Stimulated activated CD8-positive, alpha-beta memory T cell treated with anti-CD3 and anti-CD28 coated beads, Interleukin-7, amount 100 ng/mL, for 48 hours (primary cell): ENCODE results near the gene ACOXL.

ENCODE experiments used
- DNase-seq, 2 donors: peaks; one replicate each; pipeline ENCODE4 v3.0.0-alpha.2; 2020; ENCODE audit warnings: low read depth in 1 of 2; ENCODE audit errors: extremely low read depth in 1 of 2

Gene ACOXL

DNA sequence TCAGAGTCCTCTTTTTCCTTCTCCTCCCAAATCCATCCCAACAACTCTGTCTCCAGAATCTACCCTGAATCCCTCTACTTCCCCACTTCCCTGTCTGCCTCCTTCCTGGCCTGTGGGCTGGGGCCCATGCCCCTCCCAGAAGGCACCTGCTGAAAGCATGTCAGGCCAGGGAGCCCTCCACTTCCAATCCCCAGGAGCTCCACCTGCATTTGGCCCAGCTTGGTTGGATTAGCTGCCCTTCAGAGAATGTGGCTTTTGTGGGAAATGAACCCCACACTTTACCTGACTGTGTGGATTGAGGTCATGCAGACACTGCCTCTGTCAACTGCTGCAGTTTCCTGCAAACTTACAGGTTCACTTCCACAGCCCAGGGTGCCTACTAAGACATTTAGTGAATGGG, 58.5 kb downstream of the ACOXL start:
- no peak for DNase-seq

DNA sequence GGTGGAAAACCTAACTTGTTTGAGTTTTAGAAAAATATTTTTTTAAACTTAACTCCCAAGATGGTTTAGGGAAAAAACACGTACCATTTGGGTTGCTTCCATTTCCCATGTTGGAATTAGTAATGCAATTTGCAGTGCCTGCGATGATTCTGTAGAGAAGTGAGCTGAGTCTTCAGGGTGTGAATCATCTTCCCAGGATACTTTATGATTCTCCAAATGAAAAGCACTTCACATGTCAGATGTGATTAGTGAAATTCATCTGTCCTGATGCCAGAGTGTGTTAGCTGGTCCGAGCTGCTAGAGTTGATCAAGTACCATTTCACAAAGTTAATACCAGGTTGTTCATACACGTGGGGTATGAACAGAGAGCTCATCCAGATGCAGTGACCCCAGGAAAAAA, 59.1 kb downstream of the ACOXL start:
- no peak for DNase-seq

DNA sequence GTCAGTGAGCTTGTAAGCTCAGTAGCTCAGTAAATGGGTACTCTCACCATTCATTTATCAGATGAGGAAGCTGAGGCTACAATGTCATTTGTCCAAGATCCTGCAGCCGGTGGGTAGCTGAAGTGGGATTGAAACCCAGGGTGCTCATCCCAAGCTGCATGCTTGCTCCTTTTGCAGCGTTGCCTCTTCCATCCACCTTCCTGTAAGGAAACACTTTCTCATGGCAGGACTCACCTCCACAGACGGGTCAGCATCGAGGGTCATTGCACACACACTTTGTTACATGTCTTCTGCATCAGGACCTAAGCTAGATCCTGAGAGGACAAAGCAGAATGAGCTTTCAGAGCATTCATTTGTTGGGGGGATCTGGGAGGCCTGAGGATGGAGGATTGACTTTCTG, 60.7 kb downstream of the ACOXL start:
- no peak for DNase-seq

DNA sequence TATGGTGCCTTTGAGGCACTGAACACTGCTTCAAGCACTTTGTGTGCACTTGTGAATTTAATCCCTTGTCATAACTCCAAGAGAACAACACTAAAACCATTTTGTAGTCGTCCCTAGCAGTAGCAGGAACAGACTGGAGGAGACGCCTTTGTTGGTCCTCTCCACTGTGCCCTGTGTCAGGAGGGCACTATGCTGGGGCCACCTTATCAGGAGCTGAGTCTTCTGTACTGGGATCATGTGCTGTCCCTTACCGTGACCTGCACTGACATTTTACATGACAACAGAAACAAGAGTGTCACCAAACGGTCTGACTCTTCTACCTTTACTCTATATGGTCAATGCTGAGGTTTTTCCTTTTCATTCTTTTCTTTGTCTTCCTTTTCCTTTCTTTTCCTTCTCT, 62.0 kb downstream of the ACOXL start:
- DNase-seq, result no peak

DNA sequence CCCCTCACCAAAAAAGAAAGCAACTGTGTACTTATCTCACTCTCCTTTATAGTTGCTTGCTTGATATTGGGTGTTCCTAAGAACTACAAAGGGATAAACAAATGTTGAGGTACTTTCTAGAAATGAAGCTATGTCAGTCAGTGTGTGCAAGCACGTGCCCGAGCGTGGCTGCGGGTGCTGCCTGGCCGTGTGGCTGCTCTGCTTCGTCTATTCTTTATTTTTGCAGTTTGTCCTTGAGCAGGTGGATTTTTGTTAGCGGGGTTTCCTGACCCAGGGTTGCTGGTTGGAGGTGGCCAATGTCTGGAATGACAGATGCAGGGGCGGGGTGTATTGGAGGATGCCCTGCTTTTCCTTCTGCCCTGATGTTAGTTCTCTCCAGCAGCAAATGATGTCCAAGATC, 62.6 kb downstream of the ACOXL start:
- DNase-seq, result no peak

DNA sequence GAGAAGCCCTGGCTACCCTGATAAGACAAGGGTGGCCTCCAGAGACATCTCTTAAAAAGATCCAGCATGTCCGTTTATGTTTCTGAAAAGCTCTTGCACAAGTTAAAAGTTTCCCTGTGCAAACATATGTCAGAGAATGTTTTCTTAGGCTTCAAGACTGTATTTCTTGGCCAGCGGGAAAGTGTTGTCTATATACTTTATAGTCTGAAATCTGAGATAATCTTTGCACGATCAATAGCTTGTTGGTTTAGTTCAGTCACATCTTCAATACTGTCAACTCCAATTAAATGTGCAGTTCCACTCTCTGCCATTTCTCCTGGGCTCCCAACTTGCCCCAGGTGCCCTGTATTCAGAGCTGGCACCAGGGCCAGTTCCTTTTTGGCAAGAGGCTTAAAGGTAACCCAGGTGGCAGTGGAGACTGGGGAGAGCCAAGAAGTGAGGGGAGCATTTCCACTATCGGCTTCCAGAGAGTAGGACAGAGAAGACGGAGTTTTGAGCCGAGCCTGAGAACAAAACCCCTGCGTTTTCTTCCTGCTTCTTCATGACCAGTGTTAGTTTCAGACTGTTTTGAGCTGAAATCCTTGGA, 64.4 kb downstream of the ACOXL start:
- no peak for DNase-seq

DNA sequence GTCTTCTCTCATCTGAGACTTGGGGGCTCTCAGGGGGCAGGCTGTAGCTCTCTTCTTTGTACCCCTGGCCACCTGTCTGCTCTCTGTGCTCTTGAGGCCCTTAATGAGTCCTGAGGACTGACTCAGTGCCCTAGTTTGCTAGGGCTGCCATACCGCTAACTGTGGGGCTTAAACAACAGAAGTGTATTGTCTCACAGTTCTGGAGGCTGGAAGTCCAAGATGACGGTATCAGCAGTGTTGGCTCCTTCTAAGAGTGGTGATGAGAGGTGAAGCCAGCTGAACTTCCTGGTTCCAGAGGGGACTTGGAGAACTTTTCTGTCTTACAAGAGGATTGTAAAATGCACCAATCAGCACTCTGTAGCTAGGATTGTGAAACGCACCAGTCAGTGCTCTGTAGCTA, 67.0 kb downstream of the ACOXL start:
- no peak for DNase-seq

DNA sequence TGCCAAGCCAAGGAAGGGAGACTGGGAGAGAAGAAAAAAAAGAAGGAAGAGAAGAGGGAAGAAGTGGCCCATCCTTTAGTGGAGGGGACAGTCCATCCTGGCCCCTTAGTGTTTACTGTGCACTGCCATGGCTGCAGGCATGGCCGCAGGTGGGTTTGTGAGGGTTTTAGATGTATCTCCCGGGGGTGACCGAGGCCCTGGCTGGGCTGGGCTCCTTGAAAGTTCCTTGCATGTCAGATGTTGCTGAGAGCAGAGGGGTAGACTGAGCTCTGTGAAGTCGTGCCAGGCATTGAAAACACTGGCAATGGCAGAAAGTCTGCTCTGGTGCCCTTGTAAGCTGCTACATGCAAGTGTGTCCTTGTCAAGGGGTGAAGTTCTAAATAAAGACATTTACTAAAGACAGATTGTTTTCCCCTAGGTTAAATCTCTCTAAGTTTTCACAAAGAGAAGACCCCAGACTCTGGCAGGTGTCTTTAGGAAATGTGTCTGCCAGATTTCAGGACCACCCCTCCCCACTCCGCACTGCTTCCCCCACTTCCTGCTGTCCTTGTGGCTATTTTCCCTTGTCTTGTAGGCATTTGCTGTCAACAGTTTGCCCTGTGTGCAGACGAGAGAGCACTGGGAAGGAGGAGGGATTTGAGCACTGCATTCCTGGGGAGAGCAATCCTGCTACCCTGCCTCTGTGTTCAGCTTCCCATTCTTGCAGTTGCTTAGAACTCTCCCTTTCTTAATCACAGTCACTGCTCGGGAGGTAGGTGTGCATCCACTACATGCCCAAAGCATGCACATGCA, 68.4 kb downstream of the ACOXL start:
- no peak for DNase-seq

DNA sequence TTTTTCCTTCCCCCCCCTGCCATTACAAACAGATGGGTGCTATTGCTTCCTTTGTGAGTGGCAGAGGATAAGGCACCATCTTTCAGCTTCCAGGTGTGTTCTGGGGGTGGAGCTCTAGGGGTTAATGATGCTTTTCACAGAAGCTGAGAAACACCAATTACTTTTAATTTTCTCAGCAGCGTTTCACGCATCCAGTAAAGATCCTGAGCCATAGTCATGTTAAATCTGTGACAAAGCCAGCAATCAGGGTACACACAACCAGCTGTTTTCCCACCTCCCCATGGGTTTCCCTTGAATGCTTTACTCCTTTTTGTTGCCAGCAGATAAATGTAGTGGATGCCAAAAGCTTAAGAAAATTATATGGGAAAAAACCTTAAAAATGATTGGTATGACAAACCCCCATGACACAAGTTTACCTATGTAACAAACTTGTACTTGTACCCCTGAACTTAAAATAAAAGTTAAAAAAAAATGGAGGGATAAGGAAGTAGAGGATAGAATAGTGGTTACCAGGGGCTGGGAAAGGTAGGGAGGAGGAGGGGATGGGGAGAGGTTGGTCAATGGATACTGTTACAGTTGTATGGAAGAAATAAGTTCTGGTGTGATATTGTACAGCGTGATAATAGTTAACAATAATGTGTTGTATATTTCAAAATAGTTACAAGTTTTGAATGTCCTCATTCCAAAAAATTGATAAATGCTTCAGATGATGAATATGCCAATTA, 70.0 kb downstream of the ACOXL start:
- DNase-seq, result no peak

DNA sequence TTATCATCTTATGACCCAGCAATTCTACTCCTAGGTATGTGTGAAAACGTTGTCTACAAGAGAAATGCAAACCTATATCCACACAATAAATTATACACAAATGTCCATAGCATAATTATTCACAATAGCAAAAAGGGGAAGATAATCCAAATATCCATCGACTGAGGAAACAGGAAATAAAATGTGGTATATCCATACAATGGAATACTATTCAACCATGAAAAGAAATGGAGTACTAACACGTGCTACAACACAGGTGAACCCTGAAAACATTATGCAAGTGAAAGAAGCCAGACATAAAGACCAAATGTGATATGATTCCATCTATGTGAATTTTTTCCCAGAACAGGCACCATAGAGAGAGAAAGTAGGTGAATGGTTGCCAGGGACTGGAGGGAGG, 72.1 kb downstream of the ACOXL start:
- DNase-seq, result no peak

DNA sequence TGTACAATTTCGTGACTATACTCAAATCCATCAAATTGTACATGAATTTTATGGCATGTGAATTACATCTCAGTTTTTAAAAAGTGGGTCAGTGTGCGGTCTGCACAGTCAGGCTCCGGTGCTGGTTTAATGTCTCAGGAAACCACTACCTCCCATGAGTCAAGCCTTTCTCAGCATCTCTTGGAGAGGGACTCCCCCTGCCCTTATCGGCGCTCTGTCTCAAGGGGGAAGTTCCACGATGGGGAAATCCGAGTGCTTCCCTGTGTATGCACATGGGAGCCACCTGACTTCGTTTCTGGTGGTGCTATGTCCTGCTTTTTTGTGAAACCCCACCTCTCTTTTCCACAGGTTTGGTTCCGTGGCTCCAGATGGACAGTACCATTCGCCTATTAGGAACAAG, 72.5 kb downstream of the ACOXL start:
- peak; percentile 37 to 66 for DNase-seq

DNA sequence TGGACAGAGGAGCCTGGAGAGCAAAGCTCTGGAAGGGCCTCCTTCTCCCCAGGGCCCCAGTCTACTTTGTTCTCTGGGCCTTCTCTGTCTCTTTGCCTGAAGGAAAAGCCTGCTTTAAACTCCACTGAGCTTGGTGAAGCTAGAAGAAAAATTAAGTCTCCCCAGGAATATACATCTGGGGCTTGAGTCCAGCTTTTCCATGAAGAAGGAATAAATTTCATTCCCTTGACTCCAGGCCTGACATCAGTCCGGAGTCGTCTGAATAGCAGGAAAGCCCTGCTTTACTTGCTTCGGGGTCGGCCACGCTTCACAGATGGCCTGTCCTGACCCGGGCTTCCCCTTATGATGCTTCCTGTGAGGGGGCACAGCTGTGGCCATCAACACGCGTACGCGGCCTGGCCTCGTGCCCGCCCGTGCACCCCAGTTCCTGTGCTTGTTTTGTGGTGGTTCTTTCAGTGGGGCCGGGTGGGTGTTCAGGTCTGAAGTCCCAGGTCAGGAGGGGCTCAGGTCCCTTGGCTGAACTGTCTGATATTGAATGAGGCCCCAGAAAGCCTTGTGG, 73.6 kb downstream of the ACOXL start:
- DNase-seq, result no peak

DNA sequence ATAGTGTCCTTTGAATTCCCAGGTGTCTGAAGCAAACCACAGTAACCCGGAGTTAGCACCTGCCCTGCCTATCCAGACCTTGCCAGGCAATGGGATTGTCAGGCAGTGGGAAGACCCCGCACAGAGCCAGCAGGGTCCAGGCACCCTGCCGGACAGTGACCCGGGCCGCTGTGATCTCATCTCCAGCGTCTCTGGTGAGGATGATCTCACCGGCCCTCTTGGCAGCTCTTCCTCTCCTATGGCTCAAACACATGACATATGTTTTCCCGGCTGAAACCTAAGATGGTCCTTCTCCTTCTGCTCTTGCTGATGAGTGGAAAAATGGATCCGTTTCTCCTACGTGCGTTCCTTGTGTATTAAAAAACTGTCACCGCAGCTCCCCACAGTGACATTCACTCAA, 75.1 kb downstream of the ACOXL start:
- DNase-seq, result no peak

DNA sequence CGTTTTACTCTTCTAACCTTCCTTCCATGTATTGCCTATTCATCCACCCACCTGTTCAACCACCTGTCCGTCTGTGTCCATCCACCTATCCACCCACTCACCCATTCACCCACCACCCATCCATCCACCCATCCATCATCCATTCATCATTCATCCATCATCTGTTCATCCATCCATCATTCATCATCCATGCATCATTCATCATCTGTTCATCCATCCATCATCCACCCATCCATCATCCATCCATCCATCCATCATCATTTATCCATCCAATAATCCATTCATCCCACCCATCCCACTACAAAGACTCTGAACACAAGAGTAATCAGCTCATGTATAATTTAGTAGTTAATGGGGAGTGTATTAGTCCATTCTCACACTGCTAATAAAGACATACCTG, 78.0 kb downstream of the ACOXL start:
- no peak for DNase-seq

DNA sequence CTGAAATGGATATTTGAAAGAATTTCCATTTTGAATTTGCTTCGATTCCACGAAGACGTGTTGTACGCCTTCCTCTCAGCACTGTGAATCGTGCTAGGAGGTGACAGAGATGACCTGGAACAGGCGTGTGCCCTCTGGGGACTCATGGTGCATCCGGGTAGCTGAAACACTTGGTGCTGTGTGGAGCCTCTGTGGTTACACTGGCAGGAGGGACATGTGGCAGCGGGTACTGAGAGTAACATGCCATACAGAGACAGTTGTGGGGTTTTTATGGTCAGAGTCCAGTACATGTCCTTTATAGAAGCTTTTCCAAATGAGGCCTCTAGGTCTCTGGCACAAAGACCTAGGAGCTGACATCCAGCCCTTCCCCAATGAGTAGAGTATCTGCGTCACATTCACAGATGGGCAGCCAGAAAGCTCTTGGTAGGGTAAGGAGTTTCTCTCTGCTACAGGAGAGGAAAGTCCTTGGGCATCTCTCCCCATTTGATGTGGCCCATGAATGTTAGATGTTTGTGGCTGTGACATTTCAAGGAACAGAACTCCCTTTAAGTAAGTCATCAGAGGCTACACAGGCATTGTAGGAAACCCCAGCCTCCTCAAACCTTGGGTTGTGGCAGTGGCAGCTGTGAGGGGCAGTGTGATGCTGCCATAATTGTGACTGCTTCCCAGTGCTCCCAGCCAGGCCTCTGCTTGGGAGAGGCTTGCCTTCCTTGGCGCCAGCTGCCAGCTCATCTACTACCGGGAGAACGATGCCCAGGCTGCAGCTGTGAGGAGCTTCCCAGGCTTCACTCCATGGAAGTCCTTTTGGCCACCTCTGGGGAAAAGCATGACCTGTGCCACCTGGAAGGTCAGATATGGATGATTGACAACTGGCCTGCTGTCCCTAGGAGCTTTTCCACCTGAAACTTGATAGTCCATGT, 80.6 kb downstream of the ACOXL start:
- DNase-seq, result no peak

DNA sequence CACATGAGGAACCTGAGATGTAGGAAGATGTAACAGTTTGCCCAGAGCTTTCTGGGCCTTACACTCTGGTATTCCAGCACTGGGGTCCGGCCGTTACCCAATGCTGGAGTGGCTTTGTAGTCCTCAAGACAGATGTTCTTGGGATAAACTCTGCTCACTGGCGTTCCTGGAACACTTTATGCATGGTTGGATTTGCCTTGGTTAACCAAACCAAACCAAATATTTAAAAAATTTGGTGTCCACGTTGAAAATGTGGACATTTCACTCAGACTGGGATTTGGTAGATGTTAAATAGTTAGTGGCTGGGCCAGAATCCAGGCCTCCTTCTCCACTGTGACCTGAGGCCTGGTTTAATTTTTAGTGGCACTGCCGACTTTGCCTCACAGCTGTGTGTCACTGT, 81.5 kb downstream of the ACOXL start:
- DNase-seq, result no peak

DNA sequence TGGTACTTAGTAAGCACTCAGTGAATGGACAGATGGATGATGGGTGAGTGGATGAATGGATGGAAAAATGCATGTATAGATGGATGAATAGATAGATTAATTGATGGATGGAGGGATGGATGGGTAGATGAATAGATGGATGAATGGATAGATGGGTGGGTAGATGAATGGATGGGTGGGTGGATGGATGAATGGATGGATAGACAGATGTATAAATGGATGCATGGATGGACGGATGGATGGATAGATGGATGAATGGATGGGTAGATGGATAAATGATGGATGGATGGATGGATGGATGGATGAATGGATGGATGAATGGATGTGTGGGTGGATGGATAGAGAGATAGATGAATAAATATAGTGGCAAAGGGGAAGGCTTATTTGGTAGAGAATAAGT, 83.6 kb downstream of the ACOXL start:
- no peak for DNase-seq

DNA sequence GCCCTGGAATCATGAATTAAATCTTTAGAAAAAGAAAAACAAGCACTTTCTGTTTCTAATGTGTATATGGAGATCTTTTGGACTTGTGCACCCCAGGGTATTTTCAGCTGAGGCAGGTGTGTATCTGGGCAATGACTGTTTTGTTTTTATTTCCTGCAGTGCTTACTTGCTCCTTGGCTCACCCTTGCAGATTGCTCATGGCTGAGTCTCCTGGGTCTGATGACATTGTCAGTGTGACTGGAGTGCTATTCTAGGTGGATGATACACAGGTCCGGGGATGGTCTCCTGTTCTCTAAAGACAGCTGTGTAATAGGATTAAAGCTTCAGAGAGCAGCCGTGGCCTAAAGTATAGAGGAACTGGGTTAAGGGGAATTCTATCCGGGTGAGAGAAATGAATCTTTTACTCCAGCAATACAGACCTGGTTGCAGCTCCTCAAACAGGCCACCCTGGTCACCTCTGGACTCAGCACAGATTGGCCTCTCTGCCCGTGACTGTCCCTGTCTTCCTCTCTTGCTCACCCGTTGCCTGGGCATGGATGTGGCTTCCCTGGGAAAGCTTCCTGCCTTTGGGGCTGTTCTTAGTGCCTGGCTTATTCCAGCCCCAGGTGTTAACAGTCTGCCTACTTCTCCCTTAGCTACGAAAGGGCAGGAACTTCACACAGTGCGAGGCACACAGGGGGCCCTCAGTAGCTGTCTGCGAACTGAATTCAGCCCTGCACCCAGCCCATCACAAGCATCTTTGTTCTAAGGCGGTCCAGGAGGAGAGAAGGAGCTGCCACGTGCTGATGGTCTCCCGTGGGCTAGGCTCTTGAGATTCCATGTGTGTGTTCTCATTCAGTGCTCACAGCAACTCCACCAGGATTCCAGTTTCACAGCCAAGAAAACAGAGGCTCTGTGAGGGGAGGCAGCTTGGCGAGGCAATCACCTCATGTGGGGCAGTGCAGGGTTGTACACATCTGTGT, 84.3 kb downstream of the ACOXL start:
- no peak for DNase-seq

DNA sequence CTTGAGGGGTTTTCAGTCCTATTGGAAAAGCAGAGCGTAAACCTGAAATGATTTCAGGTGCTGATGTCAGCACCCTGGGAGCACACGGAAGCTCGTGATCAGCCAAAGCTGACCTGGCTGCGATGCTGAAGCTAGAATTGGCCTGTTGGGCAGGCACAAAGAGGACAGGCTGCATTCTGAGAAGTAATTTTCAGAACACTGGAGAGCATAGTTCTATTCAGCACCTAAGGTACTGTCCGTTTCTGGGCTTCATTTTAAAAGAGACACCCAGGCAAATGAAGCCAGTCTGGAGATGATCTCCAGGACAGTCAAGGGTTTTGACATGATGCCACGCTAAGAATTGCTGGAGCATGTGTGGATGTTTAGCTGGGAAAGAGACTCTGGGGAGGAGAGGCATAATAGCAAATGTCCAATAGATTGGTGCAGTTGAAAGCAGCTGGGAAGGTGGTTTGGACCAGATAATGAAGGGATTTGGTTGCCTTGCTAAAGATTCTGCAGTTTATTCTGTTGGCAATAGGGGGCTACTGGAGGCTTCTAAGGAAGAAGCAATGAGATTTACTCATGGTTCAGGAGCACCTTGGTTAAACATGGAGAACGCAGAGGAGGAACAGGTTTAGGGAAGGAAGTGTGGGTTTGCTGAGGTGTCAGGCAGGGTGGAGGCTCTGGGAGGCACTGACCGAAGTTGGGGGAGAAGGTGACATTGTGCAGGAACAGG, 86.6 kb downstream of the ACOXL start:
- DNase-seq, result no peak
